Retinal pigment epithelial cell (primary cell): ENCODE results near the gene PTPN14.

Experiments
- DNase-seq: peaks from one replicate; pipeline ENCODE4 v3.0.0-alpha.2; 2010; ENCODE audit warnings: low read depth
- H3K4me3 ChIP-seq: 2 replicates; pipeline ENCODE4 v1.5.1; 2011; ENCODE audit warnings: mild to moderate bottlenecking, low read length, control low read depth, moderate library complexity
- TF ChIP-seq, protein P1 (sequence below): conservative IDR thresholded peaks from 2 replicates; pipeline ENCODE4 v1.5.1; 2011; ENCODE audit warnings: low read depth, low read length, control low read depth, inconsistent platforms

The PTPN14 gene

DNA sequence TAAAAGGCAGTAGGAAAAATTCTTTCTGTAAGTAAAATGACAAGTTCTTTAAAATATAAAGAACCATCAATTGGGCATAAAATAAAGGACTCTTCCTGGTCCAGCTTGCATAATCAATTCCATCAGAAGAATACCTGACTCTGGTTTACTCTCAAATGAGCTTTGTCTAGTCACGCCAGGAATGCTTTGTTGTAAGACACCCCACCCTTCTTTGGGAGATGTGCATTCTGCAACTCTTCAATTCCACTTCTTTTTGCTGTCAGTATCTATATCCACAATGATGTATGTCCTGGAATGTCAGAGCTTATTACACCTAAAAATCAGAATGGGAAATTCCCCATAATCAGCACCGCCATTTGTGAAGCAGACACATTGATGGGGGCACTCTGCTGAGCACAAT, 76.1 kb downstream of the PTPN14 start:
- TF ChIP-seq, protein P1, sequence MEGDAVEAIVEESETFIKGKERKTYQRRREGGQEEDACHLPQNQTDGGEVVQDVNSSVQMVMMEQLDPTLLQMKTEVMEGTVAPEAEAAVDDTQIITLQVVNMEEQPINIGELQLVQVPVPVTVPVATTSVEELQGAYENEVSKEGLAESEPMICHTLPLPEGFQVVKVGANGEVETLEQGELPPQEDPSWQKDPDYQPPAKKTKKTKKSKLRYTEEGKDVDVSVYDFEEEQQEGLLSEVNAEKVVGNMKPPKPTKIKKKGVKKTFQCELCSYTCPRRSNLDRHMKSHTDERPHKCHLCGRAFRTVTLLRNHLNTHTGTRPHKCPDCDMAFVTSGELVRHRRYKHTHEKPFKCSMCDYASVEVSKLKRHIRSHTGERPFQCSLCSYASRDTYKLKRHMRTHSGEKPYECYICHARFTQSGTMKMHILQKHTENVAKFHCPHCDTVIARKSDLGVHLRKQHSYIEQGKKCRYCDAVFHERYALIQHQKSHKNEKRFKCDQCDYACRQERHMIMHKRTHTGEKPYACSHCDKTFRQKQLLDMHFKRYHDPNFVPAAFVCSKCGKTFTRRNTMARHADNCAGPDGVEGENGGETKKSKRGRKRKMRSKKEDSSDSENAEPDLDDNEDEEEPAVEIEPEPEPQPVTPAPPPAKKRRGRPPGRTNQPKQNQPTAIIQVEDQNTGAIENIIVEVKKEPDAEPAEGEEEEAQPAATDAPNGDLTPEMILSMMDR, result no peak
- no peak overlapping the region for H3K4me3 ChIP-seq
- DNase-seq, result no peak

DNA sequence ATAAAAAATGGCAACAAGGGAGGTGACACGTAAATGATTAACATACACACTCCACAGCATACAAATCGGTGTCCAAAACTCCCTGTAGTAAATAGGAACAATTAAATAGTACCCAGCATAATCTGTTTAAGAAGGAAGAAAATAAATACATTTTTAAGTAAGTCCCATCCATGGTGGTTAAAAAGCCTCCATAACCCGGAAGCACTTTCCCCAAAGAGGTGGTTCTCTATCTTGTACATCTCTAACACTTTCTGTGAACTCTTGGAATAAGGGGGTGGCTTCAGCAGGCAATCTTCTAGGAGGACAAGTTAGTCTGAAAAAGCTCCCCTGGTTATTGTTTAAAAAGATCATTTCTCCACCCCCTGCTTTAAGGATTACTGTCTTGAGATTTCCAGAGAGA, 76.9 kb downstream of the PTPN14 start:
- TF ChIP-seq, protein P1, result no peak
- DNase-seq, result no peak
- H3K4me3 ChIP-seq, result no peak overlapping the region

DNA sequence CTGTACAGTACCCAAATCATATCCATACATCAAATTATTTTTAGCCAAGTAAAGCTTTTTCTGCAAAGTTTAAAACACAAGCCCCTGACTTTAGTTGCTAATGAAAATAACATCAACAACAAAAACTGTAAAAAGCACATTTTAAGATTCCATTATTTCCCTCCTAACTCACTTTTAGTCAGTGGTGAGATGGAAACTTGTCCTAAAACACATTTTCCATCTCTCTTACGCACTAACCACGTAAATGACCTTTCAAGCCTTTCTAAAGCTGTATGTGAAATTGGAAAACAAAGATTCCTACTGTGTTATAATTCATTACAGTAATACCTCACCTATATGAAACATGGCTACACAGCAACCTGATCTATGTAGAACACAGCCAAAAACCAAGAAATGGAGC, 77.5 kb downstream of the PTPN14 start:
- no peak overlapping the region for H3K4me3 ChIP-seq
- TF ChIP-seq, protein P1, result no peak
- no peak for DNase-seq

DNA sequence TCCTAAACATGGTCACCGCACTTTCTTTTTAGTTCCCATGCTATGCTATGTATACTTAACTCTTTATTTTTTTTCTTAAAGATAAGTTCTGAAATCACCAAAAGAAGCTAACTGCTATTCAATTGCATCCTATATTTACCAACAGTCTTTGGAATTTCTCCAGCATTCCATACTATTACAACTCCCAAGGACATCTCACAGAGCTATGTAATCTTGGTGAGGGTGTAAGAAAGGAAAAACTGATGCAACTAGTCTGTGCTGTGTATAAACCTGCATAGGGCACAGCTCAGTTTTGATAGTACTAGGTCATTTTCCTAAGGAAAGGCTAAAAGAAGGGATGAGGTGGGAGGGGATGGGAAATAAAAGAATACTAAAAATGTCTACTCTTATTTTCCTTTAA, 78.0 kb downstream of the PTPN14 start:
- TF ChIP-seq, protein P1, result no peak
- DNase-seq, result no peak

DNA sequence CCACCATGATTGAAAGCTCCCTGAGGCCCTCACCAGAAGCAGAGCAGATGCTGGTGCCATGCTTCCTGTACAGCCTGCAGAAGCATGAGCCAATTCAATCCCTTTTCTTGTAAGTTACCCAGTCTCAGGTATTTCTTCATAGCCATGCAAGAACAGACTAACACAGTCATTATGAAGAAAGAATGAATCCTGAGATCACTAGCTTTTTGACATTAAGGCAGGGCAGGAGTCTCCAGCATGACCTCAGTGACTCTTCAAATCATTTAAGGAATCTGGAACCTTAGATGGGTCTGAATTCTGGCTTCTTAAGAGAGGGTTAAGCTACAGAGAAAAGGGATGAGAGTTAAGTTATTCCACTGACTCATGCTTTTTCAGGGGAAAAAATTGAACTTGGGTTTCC, 79.0 kb downstream of the PTPN14 start:
- DNase-seq, result no peak
- TF ChIP-seq, protein P1, result no peak
- no peak overlapping the region for H3K4me3 ChIP-seq

More for the DNA sequence above, 78.0 kb downstream of the PTPN14 start:
- no peak overlapping the region for H3K4me3 ChIP-seq

DNA sequence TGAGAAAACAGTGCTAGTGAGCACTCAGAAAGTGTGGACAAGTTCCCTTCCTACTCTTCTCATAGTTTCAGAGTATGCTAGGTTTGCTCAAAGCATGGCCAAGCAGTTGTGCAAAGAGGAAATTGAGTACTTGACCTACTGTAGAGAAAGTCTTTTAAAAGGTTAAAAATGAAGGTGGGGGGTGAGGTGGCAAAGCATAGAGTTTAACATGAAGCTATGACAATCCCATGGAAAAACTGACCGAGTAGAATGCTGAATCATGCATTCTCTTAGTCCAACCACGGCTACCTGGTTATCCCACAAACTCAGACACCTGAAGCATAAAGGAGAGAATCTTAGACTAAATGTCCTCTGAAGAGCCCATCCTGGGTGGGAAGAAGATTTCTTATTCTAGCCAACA, 79.9 kb downstream of the PTPN14 start:
- DNase-seq, result no peak
- H3K4me3 ChIP-seq, result no peak overlapping the region
- TF ChIP-seq, protein P1, result no peak

DNA sequence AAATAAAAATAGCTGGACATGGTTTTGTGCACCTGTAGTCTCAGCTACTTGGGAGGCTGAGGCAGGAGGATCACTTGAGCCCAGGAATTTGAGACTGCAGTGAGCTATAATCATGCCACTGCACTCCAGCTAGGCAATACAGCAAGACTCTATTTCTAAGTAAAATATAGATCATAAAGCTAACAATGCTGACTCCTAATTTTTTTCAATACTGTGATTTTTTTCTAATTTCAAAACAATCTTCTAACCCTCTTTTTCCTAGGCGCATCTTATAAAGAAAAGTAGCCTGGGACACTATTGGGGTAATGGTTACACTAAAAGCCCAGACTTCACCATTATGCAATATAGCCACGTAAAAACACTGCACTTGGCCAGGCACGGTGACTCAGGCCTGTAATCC, 81.3 kb downstream of the PTPN14 start:
- TF ChIP-seq, protein P1, result no peak
- DNase-seq, result no peak
- H3K4me3 ChIP-seq, result no peak overlapping the region
